Activated CD4-positive, alpha-beta T cell treated with anti-CD3 and anti-CD28 coated beads, Interleukin-2, amount 10 ng/mL, durations not matched to agents 24 days and 14 days (primary cell): ENCODE measurements around the gene TMEM238L. TPM values are rescaled to one million over a fixed set of nuclear protein-coding genes. Genes with fewer than 3 reads are reported as not detected.

Experiments
- DNase-seq: peaks from one replicate; pipeline ENCODE4 v3.0.0; 2022
- H3K27ac Mint-ChIP-seq: one replicate; pipeline ENCODE4 v1.8.0; 2022; ENCODE audit warnings: mild to moderate bottlenecking, mixed read lengths
- H3K27me3 Mint-ChIP-seq: one replicate; pipeline ENCODE4 v1.8.0; 2022; ENCODE audit warnings: mixed read lengths
- H3K36me3 Mint-ChIP-seq: one replicate; pipeline ENCODE4 v1.8.0; 2022; ENCODE audit warnings: low read depth, mild to moderate bottlenecking, mixed read lengths
- H3K4me1 Mint-ChIP-seq: one replicate; pipeline ENCODE4 v1.8.0; 2021; ENCODE audit warnings: mixed read lengths
- H3K4me3 Mint-ChIP-seq: one replicate; pipeline ENCODE4 v1.8.0; 2022; ENCODE audit warnings: mild to moderate bottlenecking, moderate library complexity, mixed read lengths
- H3K9me3 Mint-ChIP-seq: one replicate; pipeline ENCODE4 v1.8.0; 2021; ENCODE audit warnings: mixed read lengths
- intact Hi-C: fragments of 100-400 bp; cut with micrococcal nuclease; formaldehyde crosslinking; loops from one replicate; pipeline ENCODE4 v1.15.1; 2023
- total RNA-seq: library from RNA; stranded (reverse); gene quantifications from 2 replicates; pipeline ENCODE4 v1.2.3, GENCODE V29; 2022

The TMEM238L gene
- total RNA-seq, 1 donor from 2014 or later: not detected

DNA sequence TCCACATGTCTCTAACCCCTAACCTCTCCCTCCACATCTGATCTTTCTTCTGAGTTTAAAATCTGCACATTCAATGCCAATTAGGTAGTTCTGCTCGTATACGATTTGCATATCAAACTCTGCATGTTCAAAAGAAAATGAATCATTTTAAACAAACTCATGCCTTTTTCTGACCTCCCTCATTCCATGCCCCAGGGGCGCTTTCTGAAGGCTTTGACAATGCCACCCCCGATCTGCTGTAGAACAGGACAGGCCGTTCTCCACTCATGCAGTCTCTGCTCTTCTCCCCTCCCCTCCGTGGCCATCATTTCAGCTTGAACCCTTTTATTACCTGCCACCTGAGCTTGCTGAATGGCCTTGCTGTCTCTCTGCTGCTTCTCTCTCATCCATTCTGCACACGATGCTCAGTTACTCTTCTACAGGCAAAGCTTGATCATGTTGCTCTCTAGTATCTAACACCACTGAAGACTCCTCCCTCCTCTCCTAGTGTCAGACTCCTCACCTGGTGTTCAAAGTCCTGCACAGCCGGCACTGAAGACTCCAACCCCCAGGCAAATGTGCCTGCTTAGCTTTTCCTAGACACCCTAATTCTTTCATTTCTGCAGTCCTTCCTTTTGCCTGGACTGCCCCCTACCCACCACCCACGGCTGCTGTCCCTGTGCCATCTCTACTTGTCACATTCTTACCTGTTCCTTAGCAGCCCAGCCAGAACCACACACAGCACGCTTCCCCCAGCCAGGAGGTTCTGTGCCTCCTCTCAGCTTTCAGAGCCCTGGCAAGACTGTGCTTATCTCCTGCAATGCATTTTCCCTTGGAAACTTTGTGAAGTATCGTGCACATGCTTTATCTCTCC, 6.2 kb downstream of the TMEM238L start:
- H3K9me3 Mint-ChIP-seq: no peaks in the 10 kb centered on the region
- peaks cover 1% of the 10 kb centered on the region for H3K27me3 Mint-ChIP-seq
- DNase-seq: no peak
- no peak overlapping the region for H3K27ac Mint-ChIP-seq
- no peak overlapping the region for H3K4me3 Mint-ChIP-seq
- intact Hi-C loops: no loop called here
- no peaks in the 10 kb centered on the region for H3K4me1 Mint-ChIP-seq
- H3K36me3 Mint-ChIP-seq: no peaks in the 10 kb centered on the region

DNA sequence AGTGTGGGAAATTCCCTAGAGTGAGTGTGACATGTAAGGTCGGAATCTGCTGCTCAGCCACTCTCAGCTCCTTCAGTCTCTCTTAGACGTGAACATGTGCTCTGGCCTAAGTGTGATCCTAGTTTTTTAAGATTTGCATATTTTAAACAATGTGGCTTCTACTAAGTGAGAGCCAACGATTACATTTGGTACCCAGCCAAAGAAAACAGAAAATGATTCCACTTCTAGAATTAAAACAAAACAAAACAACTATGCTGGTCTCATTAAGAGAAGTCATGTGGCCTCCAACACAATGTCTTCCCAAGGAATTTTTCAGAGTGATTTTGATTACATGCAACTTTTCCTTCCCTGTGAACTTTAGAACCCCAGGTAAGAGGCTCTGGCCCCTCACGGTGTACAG, 10.1 kb downstream of the TMEM238L start:
- no peaks in the 10 kb centered on the region for H3K36me3 Mint-ChIP-seq
- peaks cover 1% of the 10 kb centered on the region for H3K27me3 Mint-ChIP-seq

DNA sequence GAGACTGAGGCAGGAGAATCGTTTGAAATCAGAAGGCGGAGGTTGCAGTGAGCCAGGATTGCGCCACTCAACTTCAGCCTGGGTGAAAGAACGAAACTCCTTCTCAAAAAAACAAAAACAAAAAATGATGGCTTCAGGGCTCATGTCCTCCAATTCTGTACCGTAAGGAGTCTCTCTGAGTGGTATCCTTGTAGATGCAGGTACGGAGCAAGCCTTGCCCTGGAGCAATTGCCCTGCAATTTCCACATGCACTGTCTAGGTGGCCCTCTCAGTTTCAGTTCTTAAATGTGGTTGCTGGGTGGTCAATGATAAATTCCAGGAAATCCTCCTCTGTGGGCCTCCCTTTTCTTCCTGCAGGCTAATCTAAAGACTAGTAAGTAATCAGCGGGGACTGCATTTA, 10.6 kb downstream of the TMEM238L start:
- no peak overlapping the region for H3K4me3 Mint-ChIP-seq
- DNase-seq: no peak
- H3K4me1 Mint-ChIP-seq: no peaks in the 10 kb centered on the region
- no peaks in the 10 kb centered on the region for H3K9me3 Mint-ChIP-seq
- H3K27me3 Mint-ChIP-seq: peaks cover 1% of the 10 kb centered on the region
- no peaks in the 10 kb centered on the region for H3K36me3 Mint-ChIP-seq
- H3K27ac Mint-ChIP-seq: no peak overlapping the region
- intact Hi-C loops: no loop called here

More for the DNA sequence above, 10.1 kb downstream of the TMEM238L start:
- Mint-ChIP-seq H3K4me3 (no peak overlapping the region), H3K27ac (no peak overlapping the region), H3K9me3 (no peaks in the 10 kb centered on the region), H3K4me1 (no peaks in the 10 kb centered on the region)
- intact Hi-C loops: no loop called here
- no peak for DNase-seq

DNA sequence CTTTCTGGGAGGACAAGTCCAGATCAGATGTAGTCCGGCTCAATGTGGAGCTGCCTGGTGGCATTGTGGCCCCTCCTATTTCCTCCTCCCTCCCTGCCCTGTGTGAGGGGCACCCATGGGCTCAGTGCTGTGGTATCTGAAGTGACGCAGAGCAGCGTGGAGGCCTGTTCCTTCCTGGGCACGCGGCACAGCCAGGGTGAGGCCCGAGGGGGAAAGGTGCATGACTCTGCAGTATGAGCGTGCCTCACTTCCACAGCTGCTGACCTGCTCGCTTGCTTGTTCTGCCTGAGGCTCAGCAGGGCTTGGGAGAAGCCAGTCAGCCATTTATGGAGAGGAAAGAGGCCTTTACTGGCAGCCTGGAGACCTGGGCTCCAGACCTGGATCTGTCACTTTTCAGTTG, 11.7 kb downstream of the TMEM238L start:
- intact Hi-C loops: no loop called here
- Mint-ChIP-seq H3K27ac (no peak overlapping the region), H3K36me3 (no peaks in the 10 kb centered on the region), H3K4me3 (no peak overlapping the region), H3K27me3 (peaks cover 1% of the 10 kb centered on the region), H3K9me3 (no peaks in the 10 kb centered on the region), H3K4me1 (no peaks in the 10 kb centered on the region)
- no peak for DNase-seq

DNA sequence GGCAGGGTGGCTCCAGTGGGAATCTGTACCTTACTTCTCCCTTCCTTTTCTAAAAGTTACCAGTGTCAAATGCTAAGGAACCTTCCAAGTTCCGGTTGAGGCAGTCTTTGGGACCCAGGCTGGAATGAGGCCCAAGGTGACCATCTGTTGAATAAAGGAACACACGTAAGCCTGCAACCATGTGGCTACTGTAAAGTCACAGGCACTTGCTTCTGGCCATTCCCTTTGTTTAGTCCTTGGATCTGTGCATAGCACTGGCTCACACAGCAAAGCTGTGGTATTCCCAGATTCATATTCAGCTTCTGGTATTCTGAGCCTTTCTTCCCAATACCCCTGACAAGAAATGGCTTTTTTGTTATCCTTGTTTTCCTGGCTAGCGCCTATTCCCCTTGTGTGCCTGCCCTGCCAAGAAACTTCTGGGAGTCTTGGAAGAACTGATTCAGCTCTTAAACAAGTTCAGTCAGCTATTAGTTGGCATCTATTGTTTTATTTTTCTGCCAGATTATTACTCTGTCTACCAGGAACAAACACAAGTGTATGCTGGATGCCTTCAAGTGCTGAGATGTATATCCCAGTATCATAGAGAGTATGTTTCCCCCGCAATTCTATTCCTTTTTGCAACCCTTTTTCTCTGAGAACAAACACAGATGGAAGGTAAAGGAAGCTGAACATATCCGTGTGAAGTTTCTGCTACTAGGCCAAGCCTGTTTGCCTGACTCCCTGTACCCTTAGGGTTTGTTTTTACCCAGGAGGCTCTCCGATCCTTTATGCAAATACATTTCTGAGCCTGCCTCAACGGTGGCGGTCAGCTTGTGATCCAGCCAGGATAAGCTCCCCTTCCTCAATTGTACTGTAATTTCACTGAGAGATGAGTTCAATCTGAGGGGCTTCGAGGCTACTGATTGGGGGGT, 13.2 kb downstream of the TMEM238L start:
- Mint-ChIP-seq H3K36me3 (no peaks in the 10 kb centered on the region), H3K27me3 (peaks cover 1% of the 10 kb centered on the region), H3K4me1 (no peaks in the 10 kb centered on the region), H3K27ac (no peak overlapping the region), H3K4me3 (no peak overlapping the region), H3K9me3 (no peaks in the 10 kb centered on the region)
- no peak for DNase-seq
- intact Hi-C loops: no loop called here

DNA sequence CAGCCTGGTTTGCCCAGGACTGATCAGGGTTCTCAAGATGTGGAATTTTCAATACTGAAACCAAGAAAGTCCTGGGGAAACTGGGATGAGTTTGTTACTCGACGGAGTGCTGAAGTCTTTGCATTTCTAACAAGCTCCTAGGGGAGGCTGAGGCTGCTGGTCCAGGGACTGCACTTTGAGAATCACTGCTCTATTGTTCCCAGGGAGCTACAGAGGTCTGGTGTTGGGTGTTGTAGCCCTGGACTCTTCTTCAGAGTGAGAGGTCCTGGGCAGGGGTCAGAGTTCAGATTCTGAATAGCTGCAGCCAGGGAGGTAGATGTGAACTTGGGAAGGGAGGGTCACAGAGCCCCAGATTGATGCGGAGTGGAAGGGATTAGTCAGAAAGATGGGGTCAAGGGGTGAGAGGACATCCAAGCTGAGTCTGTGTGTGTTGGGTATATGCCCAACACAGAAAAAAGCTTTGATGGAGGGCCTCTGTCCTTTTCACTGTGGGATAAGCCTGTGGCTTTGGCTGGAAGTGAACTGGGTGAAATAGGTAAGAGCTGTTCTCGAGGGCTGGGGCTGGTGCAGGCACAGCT, 14.1 kb downstream of the TMEM238L start:
- H3K27me3 Mint-ChIP-seq: peaks cover 1% of the 10 kb centered on the region
- no peaks in the 10 kb centered on the region for H3K4me1 Mint-ChIP-seq
- no peak overlapping the region for H3K27ac Mint-ChIP-seq
- no peaks in the 10 kb centered on the region for H3K9me3 Mint-ChIP-seq
- no peak overlapping the region for H3K4me3 Mint-ChIP-seq
- H3K36me3 Mint-ChIP-seq: no peaks in the 10 kb centered on the region
- intact Hi-C loops: no loop called here
- no peak for DNase-seq

DNA sequence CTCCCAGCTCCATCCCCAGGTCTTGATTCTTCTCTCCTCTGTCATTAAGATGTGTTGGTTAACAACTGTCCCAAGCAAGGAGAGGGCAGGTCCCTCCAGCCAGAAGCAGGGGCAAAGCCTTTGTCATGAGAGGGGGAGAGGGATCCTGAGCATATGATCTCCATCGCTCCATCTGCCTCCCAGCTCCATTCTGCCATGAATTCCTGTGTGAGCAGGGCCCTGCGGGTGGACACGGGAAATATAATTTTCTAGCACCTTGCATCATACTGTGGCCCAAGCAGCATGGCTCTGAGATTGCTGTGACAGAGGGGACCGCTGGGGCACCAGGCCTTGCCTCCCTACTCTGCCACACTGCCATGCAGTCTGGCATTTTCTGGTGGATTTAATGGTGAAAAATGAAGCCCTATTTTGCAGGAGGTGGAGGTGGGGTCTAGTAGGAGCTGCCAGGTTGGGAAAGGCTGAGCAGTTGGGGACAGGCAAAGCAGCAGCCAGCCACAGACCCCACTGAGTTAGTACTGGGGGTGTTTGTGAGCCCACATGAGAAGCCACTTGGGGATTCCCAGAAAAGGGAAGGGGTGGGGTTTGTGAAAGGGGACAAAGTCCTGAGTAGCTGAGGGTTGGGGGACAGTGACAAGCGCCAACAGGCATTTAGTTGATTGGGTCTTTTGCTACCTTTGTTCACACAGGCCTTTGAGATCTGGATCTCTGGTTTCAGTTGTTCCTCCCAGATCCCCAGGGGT, 16.4 kb downstream of the TMEM238L start:
- H3K4me1 Mint-ChIP-seq: no peaks in the 10 kb centered on the region
- H3K4me3 Mint-ChIP-seq: no peak overlapping the region
- H3K36me3 Mint-ChIP-seq: no peaks in the 10 kb centered on the region
- no peaks in the 10 kb centered on the region for H3K9me3 Mint-ChIP-seq
- intact Hi-C loops: no loop called here
- H3K27me3 Mint-ChIP-seq: no peaks in the 10 kb centered on the region
- no peak for DNase-seq
- H3K27ac Mint-ChIP-seq: no peak overlapping the region

DNA sequence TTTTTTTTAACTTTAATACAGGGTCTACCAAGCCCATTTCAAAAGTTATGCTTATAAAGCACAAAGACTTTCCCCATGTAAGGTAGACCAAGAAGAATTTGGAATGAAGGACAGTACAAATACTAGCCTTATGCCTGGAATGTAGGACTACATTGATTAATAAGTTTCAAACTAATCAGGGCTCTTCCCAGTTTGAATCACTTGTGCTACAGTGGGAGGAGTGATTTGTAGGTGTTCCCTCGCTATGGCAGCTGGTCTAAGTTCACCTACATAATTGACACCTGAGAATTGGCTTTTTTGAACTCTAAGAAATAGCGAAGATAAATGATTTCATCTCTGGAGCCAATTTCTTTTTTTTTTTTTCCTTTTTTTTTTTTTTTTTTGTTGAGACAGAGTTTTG, 18.6 kb downstream of the TMEM238L start:
- H3K9me3 Mint-ChIP-seq: no peaks in the 10 kb centered on the region
- no peak overlapping the region for H3K4me3 Mint-ChIP-seq
- no peaks in the 10 kb centered on the region for H3K36me3 Mint-ChIP-seq
- intact Hi-C loops: no loop called here
- H3K27ac Mint-ChIP-seq: no peak overlapping the region
- no peak for DNase-seq
- H3K27me3 Mint-ChIP-seq: no peaks in the 10 kb centered on the region
- H3K4me1 Mint-ChIP-seq: no peaks in the 10 kb centered on the region

DNA sequence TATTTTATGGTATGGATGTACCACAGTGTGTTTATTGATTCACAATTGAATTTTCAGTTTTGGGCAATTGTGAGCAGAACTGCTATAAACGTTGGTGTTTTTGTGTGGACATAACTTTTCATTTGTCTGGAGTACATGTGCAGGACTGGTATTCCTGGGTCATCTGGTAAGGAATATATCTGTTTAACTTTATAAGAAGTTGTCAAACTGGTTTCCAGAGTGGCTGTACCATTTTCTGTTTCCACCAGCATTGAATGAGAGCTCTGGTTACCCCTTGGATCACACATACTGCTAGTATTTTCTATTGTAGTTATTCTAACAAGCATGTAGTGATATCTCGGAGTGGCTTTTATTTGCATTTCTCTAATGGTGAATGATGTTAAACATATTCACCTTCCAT, 24.3 kb downstream of the TMEM238L start:
- Mint-ChIP-seq H3K27me3 (no peaks in the 10 kb centered on the region), H3K27ac (no peak overlapping the region), H3K4me1 (no peaks in the 10 kb centered on the region), H3K36me3 (no peaks in the 10 kb centered on the region), H3K4me3 (no peak overlapping the region), H3K9me3 (peaks cover 6% of the 10 kb centered on the region)
- no peak for DNase-seq
- intact Hi-C loops: no loop called here

DNA sequence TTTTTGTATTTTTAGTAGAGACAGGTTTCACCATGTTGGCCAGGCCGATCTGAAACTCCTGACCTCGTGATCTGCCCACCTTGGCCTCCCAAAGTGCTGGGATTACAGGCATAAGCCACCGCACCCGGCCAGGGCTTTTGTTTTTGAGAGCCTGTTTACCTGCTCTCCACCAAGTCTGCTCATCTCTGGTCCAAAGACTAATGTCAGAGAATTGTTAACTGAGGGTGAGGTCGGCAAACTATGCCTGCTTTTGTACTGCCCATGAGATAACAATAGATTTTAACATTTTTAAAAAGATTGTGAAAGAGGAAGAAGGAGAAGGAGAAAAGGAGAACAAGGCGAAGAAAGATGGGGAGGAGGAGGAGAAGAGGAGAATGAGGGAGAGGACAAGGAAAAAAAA, 26.0 kb downstream of the TMEM238L start:
- no peak for DNase-seq
- intact Hi-C loops: no loop called here
- no peaks in the 10 kb centered on the region for H3K27me3 Mint-ChIP-seq
- H3K4me1 Mint-ChIP-seq: no peaks in the 10 kb centered on the region
- H3K4me3 Mint-ChIP-seq: no peak overlapping the region
- H3K9me3 Mint-ChIP-seq: peaks cover 6% of the 10 kb centered on the region
- H3K36me3 Mint-ChIP-seq: no peaks in the 10 kb centered on the region
- H3K27ac Mint-ChIP-seq: no peak overlapping the region

DNA sequence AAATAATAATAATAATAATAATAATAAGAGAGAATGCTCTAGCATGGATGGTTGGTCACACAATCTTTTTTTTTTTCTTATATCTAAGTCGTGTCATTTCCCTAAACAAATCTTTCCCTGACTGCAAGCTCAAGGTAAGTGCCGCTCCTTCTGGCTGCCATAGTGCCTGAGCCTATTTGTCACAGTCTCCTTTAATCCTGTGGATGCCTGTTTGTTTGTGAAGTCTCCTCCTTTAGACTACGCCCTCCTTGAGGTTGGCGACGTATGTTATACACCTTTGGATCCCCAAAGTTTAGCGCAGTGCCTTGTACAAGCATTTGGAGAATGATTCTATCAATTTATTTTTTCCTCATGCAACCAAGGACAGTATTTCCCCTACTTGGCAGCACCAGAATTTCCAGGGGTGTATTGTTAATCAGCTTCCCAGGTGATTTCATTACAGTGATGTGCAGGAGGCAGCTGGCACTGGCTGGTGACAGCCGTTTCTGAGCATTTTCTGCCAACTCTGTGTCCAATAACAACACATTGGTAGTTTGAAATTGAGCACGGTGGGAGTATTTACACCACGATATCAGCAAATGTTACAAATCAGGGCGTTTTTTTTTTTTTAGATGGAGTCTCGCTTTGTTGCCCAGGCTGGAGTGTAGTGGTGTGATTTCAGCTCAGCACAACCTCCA, 26.6 kb downstream of the TMEM238L start:
- Mint-ChIP-seq H3K9me3 (peaks cover 6% of the 10 kb centered on the region), H3K4me3 (no peak overlapping the region), H3K27ac (no peak overlapping the region), H3K4me1 (no peaks in the 10 kb centered on the region), H3K36me3 (no peaks in the 10 kb centered on the region), H3K27me3 (no peaks in the 10 kb centered on the region)
- DNase-seq: no peak
- intact Hi-C loops: no loop called here

DNA sequence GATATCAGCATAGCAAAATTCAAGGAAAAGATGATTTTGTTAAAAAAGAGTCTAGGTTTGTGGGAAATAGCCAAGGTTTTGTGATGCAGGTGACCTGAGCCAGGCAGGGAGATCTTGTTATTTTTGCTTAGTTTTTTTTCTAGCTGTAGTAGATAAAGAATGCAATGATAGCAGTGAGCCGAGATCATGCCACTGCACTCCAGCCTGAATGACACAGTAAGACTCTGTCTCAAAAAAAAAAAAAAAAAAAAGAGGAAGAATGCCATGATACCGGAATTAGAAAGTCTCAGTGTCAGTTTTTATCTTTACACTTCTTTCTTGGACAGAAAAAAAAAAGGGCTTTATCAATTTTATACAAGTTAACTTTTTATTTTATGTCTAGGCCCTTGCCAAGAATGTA, 27.5 kb downstream of the TMEM238L start:
- Mint-ChIP-seq H3K36me3 (no peaks in the 10 kb centered on the region), H3K4me1 (no peaks in the 10 kb centered on the region), H3K4me3 (no peak overlapping the region), H3K27me3 (no peaks in the 10 kb centered on the region), H3K9me3 (peaks cover 10% of the 10 kb centered on the region), H3K27ac (no peak overlapping the region)
- intact Hi-C loops: no loop called here
- DNase-seq: no peak

DNA sequence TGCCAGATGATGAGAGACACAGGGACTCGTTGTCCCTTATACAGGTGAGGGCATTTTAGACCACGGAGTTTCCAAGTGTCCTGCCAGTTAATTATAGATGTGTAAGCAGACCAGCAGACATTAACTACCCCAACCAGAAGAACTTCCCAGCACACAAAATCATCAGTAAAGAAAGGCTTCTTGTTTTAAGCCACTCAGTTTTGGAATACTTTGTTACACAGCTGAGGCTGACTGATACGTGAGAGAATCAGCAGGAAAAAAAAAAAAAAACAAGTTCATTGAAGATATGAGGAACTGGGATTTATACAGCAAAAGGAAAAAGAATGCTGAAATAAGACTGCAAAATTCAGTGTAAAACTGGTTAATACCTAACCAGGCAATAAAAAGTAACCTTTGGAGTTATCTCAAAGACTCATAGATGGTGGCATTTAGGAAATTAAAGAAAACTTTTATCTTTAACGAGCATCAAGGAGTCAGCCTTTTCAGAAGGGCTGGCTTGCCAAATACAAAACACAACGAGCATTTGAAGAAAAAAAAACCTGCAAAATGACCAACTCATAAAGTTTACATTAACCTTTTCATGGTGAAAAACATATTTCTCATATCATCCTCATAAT, 28.1 kb downstream of the TMEM238L start:
- Mint-ChIP-seq H3K27ac (no peak overlapping the region), H3K27me3 (no peaks in the 10 kb centered on the region), H3K4me3 (no peak overlapping the region), H3K9me3 (peaks cover 11% of the 10 kb centered on the region), H3K36me3 (no peaks in the 10 kb centered on the region), H3K4me1 (no peaks in the 10 kb centered on the region)
- intact Hi-C loops: no loop called here
- no peak for DNase-seq
